ENCODE results near the gene SSTR5.

GRCh38 chr16:1057252-1057932, 15.2 kb upstream of the SSTR5 start:
- peak; percentile 92 for TF ChIP-seq CTCF (conservative IDR thresholded peaks at IDR 0.05)
- TF ChIP-seq EZH2 (IDR thresholded peaks at IDR 0.05; ENCODE audit: low read depth), result no peak
